Stimulated activated CD4-positive, alpha-beta T cell treated with anti-CD3 and anti-CD28 coated beads, Interleukin-1b, Interleukin-23, amount 100 ng/mL, for 1 hour (primary cell): Measurements from ENCODE around the gene CFAP52.
"Not testable (repeated sequence)": the region's sequence is repeated elsewhere in the genome, so short reads cannot be mapped to it uniquely, and the experiment has no call there.

Source experiments
- DNase-seq, 2 donors: peaks; one replicate each; pipeline ENCODE4 v3.0.0-alpha.2; 2020; ENCODE audit warnings: low read depth in 2 of 2

Gene CFAP52

GRCh38 chr17:9576521-9577372 lies at the start of gene CFAP52:
CFAP52 (plus strand) TSS chr17:9576642; CDS start chr17:9576696, 54 bp downstream.
- DNase-seq: peak; percentile 46 to 69

GRCh38 chr17:9527788-9528187 lies 48.7 kb upstream of the CFAP52 start:
- no peak for DNase-seq

- DNase-seq: no peak
Observed at GRCh38 chr17:9529033-9529700, 47.3 kb upstream of the CFAP52 start.

- DNase-seq: no peak
Observed at GRCh38 chr17:9531034-9531433, 45.4 kb upstream of the CFAP52 start.

- DNase-seq: no peak
Observed at GRCh38 chr17:9532715-9533114, 43.7 kb upstream of the CFAP52 start.

GRCh38 chr17:9533441-9533840 lies 43.0 kb upstream of the CFAP52 start:
- DNase-seq: no peak

GRCh38 chr17:9536061-9536460 lies 40.4 kb upstream of the CFAP52 start:
- DNase-seq: no peak

GRCh38 chr17:9537177-9537776 lies 39.2 kb upstream of the CFAP52 start:
- no peak for DNase-seq

- DNase-seq: no peak
Observed at GRCh38 chr17:9538626-9539025, 37.8 kb upstream of the CFAP52 start.

GRCh38 chr17:9541718-9542117 lies 34.7 kb upstream of the CFAP52 start:
- no peak for DNase-seq

- DNase-seq: no peak
Observed at GRCh38 chr17:9544221-9544620, 32.2 kb upstream of the CFAP52 start.

- DNase-seq: no peak
Observed at GRCh38 chr17:9549215-9549614, 27.2 kb upstream of the CFAP52 start.

- no peak for DNase-seq
Observed at GRCh38 chr17:9553181-9553580, 23.3 kb upstream of the CFAP52 start.

- DNase-seq: no peak
Observed at GRCh38 chr17:9553596-9553995, 22.8 kb upstream of the CFAP52 start.

- DNase-seq: not testable (repeated sequence)
Observed at GRCh38 chr17:9554715-9555114, 21.7 kb upstream of the CFAP52 start.

- no peak for DNase-seq
Observed at GRCh38 chr17:9557161-9557755, 19.2 kb upstream of the CFAP52 start.

- no peak for DNase-seq
Observed at GRCh38 chr17:9557857-9558256, 18.6 kb upstream of the CFAP52 start.

- no peak for DNase-seq
Observed at GRCh38 chr17:9564104-9564503, 12.3 kb upstream of the CFAP52 start.

- no peak for DNase-seq
Observed at GRCh38 chr17:9566067-9566466, 10.4 kb upstream of the CFAP52 start.

- DNase-seq: not testable (repeated sequence)
Observed at GRCh38 chr17:9566739-9567138, 9.7 kb upstream of the CFAP52 start.

GRCh38 chr17:9568004-9568403 lies 8.4 kb upstream of the CFAP52 start:
- DNase-seq: no peak

GRCh38 chr17:9568957-9569588 lies 7.4 kb upstream of the CFAP52 start:
- no peak for DNase-seq
